Measurements from ENCODE around the gene CDK13.

CDK13 gene

DNA sequence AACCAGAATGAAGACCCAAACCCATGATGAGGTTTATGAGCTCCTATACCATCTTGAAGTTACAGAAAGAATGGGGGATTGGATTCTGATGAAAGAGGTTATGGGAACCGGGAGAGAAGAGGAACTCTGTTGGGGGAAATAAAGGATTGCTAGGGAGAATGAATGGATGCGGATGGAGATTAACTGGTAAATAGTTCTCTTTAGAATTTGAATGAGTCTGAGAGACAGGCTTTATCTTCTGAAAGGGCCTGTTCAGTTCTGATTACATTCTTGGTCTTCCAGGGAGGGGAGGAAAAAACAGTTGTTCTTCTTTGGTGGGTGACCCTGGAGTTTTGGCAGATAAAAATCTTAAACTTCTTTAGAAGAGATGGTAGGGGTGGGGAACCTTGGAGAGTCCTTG is 198.6 kb downstream of the CDK13 start:
- no peak for DNase-seq (ENCODE audit: low read depth)

Measured in iris pigment epithelial cell (primary cell).